Measurements from ENCODE around the gene RAB24.
"Not testable (repeated sequence)": the region's sequence is repeated elsewhere in the genome, so short reads cannot be mapped to it uniquely, and the experiment has no call there.

The RAB24 gene

DNA sequence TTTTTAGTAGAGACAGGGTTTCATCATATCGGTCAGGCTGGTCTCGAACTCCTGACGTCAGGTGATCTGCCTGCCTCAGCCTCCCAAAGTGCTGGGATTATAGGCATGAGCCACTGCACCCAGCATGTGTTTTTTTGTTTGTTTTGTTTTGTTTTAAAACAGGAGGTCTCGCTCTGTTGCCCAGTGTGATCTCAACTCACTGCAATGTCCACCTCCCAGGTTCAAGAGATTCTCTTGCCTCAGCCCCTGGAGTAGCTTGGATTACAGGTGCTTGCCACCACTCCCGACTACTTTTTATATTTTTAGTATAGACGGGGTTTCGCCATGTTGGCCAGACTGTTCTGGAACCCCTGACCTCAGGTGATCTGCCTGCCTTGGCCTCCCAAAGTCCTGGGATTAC lies 44.8 kb downstream of the RAB24 start:
- not testable (repeated sequence) for H3K27ac ChIP-seq (ENCODE audit: low read depth, low read length); H3K4me2 ChIP-seq (ENCODE audit: low read length); H3K9ac ChIP-seq (ENCODE audit: low read length); H3K56ac ChIP-seq (ENCODE audit: low read length); H4K8ac ChIP-seq (ENCODE audit: low read depth, low read length); H3K4me1 ChIP-seq (ENCODE audit: control insufficient read depth, low read depth, low read length); H3K4ac ChIP-seq (ENCODE audit: low read depth, low read length); H3K36me3 ChIP-seq (ENCODE audit: control insufficient read depth, insufficient read depth, low read length); H3K4me3 ChIP-seq (ENCODE audit: low read length); DNase-seq; H3K18ac ChIP-seq (ENCODE audit: low read length); H3K79me1 ChIP-seq (ENCODE audit: low read length); H4K5ac ChIP-seq (ENCODE audit: low read length); H3K79me2 ChIP-seq (ENCODE audit: control insufficient read depth, insufficient read depth, low read length); H2BK120ac ChIP-seq (ENCODE audit: low read depth, low read length); H2BK15ac ChIP-seq (replicated peaks; ENCODE audit: low read depth); H3K23ac ChIP-seq (ENCODE audit: low read length); H2AK5ac ChIP-seq (ENCODE audit: low read length); H3K27me3 ChIP-seq (ENCODE audit: insufficient read depth, low read length, poor library complexity); H2BK5ac ChIP-seq (ENCODE audit: low read length)
- whole genome bisulfite sequencing (ENCODE audit: extremely low coverage, insufficient coverage, low lambda C conversion rate): no CpG with 5 or more reads among the region's 7 CpGs

DNA sequence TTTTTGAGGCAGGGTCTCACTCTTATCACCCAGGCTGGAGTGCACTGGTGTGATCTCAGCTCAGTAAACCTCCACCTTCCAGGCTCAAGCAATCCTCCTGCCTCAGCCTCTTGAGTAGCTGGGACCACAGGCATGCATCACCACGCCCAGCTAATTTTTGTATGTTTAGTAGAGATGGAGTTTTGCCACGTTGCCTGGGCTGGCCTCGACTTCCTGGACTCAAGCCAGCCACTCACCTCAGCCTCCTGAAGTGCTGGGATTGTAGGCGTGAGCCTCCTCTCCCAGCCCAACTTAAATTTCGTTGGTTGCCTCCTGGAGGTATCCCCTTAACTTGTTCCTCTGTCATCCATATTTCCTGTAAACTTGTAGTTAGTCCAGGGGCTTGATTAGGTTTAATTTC lies 47.2 kb downstream of the RAB24 start:
- Histone ChIP-seq H3K18ac (ENCODE audit: low read length) (no peak overlapping the region), H3K4ac (ENCODE audit: low read depth, low read length) (no peak overlapping the region), H2BK15ac (replicated peaks; ENCODE audit: low read depth) (no peak overlapping the region), H3K9ac (ENCODE audit: low read length) (no peak overlapping the region), H3K4me2 (ENCODE audit: low read length) (no peak overlapping the region), H3K79me2 (ENCODE audit: control insufficient read depth, insufficient read depth, low read length) (no peaks in the 10 kb centered on the region), H3K36me3 (ENCODE audit: control insufficient read depth, insufficient read depth, low read length) (peaks cover 8% of the 10 kb centered on the region), H4K8ac (ENCODE audit: low read depth, low read length) (no peak overlapping the region), H3K56ac (ENCODE audit: low read length) (no peak overlapping the region), H4K5ac (ENCODE audit: low read length) (no peak overlapping the region), H2BK120ac (ENCODE audit: low read depth, low read length) (no peak overlapping the region), H3K27me3 (ENCODE audit: insufficient read depth, low read length, poor library complexity) (no peaks in the 10 kb centered on the region), H3K4me1 (ENCODE audit: control insufficient read depth, low read depth, low read length) (no peaks in the 10 kb centered on the region), H3K27ac (ENCODE audit: low read depth, low read length) (no peak overlapping the region), H3K79me1 (ENCODE audit: low read length) (peaks cover 2% of the 10 kb centered on the region), H3K23ac (ENCODE audit: low read length) (no peak overlapping the region), H2BK5ac (ENCODE audit: low read length) (no peak overlapping the region), H3K4me3 (ENCODE audit: low read length) (no peak overlapping the region), H2AK5ac (ENCODE audit: low read length) (no peak overlapping the region)
- DNase-seq: no peak
- WGBS (ENCODE audit: extremely low coverage, insufficient coverage, low lambda C conversion rate): no CpG with 5 or more reads among the region's 5 CpGs

DNA sequence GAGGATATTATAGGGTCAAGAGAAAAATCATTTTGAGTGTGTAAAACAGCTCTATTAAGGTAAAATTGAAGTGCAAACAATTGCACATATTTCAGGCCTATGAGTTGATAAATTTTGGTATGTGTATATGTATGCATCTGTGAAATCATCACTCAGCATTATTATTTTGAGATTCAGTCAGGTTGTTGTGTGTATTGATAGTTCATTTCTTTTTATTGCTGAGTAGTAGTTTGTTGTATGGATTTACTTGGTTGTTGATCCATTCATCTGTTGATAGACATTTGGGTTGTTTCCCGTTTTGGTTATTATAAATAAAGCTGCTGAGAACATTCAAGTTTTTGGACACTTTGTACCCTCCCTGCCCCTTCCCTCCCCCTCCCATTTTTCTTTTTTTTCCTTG lies 50.3 kb downstream of the RAB24 start:
- no peak overlapping the region for H2BK15ac ChIP-seq (replicated peaks; ENCODE audit: low read depth)
- no peak overlapping the region for H3K27ac ChIP-seq (ENCODE audit: low read depth, low read length)
- H4K8ac ChIP-seq (ENCODE audit: low read depth, low read length): no peak overlapping the region
- H2BK120ac ChIP-seq (ENCODE audit: low read depth, low read length): no peak overlapping the region
- no peak overlapping the region for H3K4me2 ChIP-seq (ENCODE audit: low read length)
- no peak for DNase-seq
- H2BK5ac ChIP-seq (ENCODE audit: low read length): no peak overlapping the region
- no peaks in the 10 kb centered on the region for H3K79me2 ChIP-seq (ENCODE audit: control insufficient read depth, insufficient read depth, low read length)
- peaks cover 5% of the 10 kb centered on the region for H3K36me3 ChIP-seq (ENCODE audit: control insufficient read depth, insufficient read depth, low read length)
- no peak overlapping the region for H3K9ac ChIP-seq (ENCODE audit: low read length)
- WGBS (ENCODE audit: extremely low coverage, insufficient coverage, low lambda C conversion rate): no CpG with 5 or more reads among the region's 1 CpG
- H2AK5ac ChIP-seq (ENCODE audit: low read length): no peak overlapping the region
- no peak overlapping the region for H3K4me3 ChIP-seq (ENCODE audit: low read length)
- H3K56ac ChIP-seq (ENCODE audit: low read length): no peak overlapping the region
- no peak overlapping the region for H3K18ac ChIP-seq (ENCODE audit: low read length)
- peaks cover 2% of the 10 kb centered on the region for H3K79me1 ChIP-seq (ENCODE audit: low read length)
- H3K4me1 ChIP-seq (ENCODE audit: control insufficient read depth, low read depth, low read length): no peaks in the 10 kb centered on the region
- no peak overlapping the region for H4K5ac ChIP-seq (ENCODE audit: low read length)
- no peak overlapping the region for H3K23ac ChIP-seq (ENCODE audit: low read length)
- no peaks in the 10 kb centered on the region for H3K27me3 ChIP-seq (ENCODE audit: insufficient read depth, low read length, poor library complexity)
- H3K4ac ChIP-seq (ENCODE audit: low read depth, low read length): no peak overlapping the region

Measured in mesendoderm (in vitro differentiated cells).